HepG2 (cell line): Measurements from ENCODE around the gene CHTF18. TPM values are rescaled to one million over a fixed set of nuclear protein-coding genes. Genes with fewer than 3 reads are reported as not detected.
A peak's percentile ranks its signal among the peaks of the same experiment; 100 is the strongest.

Source experiments
- ATAC-seq: fragments of 200-7000 bp; cut with Tn5 transposase; 3 replicates; pipeline ENCODE4 v1.9.1; 2020; ENCODE audit warnings: mild to moderate bottlenecking, moderate library complexity
- BruUV-seq: library from RNA; stranded (reverse); fragments of 400-500 nt; replicated peaks from 2 replicates; lab custom pipeline; 2021; lab: Mats Ljungman, UMichigan
- CTCF ChIA-PET: fragments of 300-600 bp; formaldehyde crosslinking; extraction: SDS; loops from one replicate; lab custom pipeline; 2021; ENCODE audit warnings: low total read pairs, inconsistent platforms, low intra/inter-chr PET ratio; lab: Yijun Ruan, JAX
- POLR2A ChIA-PET: fragments of 350-600 bp; sonication (Branson Sonifier 250); formaldehyde crosslinking; loops from one replicate; lab custom pipeline; 2020; ENCODE audit warnings: antibody characterized with exemption, inconsistent platforms; lab: Yijun Ruan, JAX
- DNase-seq: peaks from one replicate; pipeline ENCODE4 v3.0.0-alpha.2; 2015; ENCODE audit warnings: low spot score
- FAIRE-seq: peaks from 3 replicates; lab custom pipeline; 2011; peaks lifted over from hg19 to GRCh38; lab: Jason Lieb, UNC
- H2AFZ ChIP-seq: one replicate; pipeline ENCODE4 v1.6.1; 2011; ENCODE audit warnings: low read length, inconsistent platforms
- H3K27ac ChIP-seq: fragments of 300-600 bp; 3 replicates; pipeline ENCODE4 v1.8.0; 2011; ENCODE audit warnings: mixed run types, mild to moderate bottlenecking, mixed read lengths, low read length, inconsistent platforms; ENCODE audit not compliant: insufficient read depth; ENCODE audit errors: extremely low read length
- H3K27me3 ChIP-seq, 2 experiments: fragments of 200-600 bp in 1 of 2; 2 replicates in 1 of 2; 3 replicates in 1 of 2; pipeline versions ENCODE4 v1.6.0 to v1.8.0; 2011; ENCODE audit warnings: low read length in 2 of 2, mild to moderate bottlenecking in 2 of 2, moderate library complexity in 2 of 2, inconsistent platforms in 1 of 2; ENCODE audit not compliant: insufficient read depth in 2 of 2, control insufficient read depth in 1 of 2
- H3K36me3 ChIP-seq, 2 experiments: fragments of 200-600 bp in 1 of 2; replicated peaks in 1 of 2; 2 replicates in 1 of 2; 3 replicates in 1 of 2; pipeline versions ENCODE4 v1.5.1 to v1.8.0; 2011; ENCODE audit warnings: low read length in 2 of 2, inconsistent platforms in 1 of 2; ENCODE audit not compliant: insufficient read depth in 2 of 2, control insufficient read depth in 1 of 2
- H3K4me1 ChIP-seq: 2 replicates; pipeline ENCODE4 v1.5.1; 2012; ENCODE audit warnings: low read length, inconsistent platforms; ENCODE audit not compliant: insufficient read depth
- H3K4me2 ChIP-seq: 2 replicates; pipeline ENCODE4 v1.6.0; 2011; ENCODE audit warnings: low read depth, low read length, inconsistent platforms
- H3K4me3 ChIP-seq, 3 experiments: fragments of 200-600 bp in 1 of 3; sonication (generic), shearing (Covaris generic) in 1 of 3; replicated peaks in 1 of 3; 2 replicates each; pipeline ENCODE4 v1.5.1; 2011 to 2016; ENCODE audit warnings: low read length in 3 of 3, inconsistent platforms in 2 of 3, low read depth in 2 of 3, mild to moderate bottlenecking in 2 of 3, control low read depth in 1 of 3, mixed read lengths in 1 of 3; ENCODE audit not compliant: insufficient read depth in 1 of 3
- H3K79me2 ChIP-seq: one replicate; pipeline ENCODE4 v1.6.1; 2011; ENCODE audit warnings: low read length, inconsistent platforms; ENCODE audit not compliant: insufficient read depth
- H3K9ac ChIP-seq: 2 replicates; pipeline ENCODE4 v1.6.0; 2011; ENCODE audit warnings: mild to moderate bottlenecking, low read depth, low read length, inconsistent platforms; ENCODE audit not compliant: insufficient read depth
- H3K9me3 ChIP-seq: 2 replicates; pipeline ENCODE4 v1.5.1; 2012; ENCODE audit warnings: mild to moderate bottlenecking, low read length
- H4K20me1 ChIP-seq: 2 replicates; pipeline ENCODE4 v1.6.0; 2011; ENCODE audit warnings: inconsistent platforms, mild to moderate bottlenecking, low read length, moderate library complexity; ENCODE audit not compliant: insufficient read depth
- AGO1 ChIP-seq: fragments of 200-400 bp; formaldehyde crosslinking; IDR thresholded peaks from 2 replicates; pipeline ENCODE4 v1.6.1; 2017; ENCODE audit warnings: mild to moderate bottlenecking, low read depth, low read length, moderate library complexity; ENCODE audit not compliant: poor library complexity, severe bottlenecking
- IKZF4 ChIP-seq: sonication (generic); formaldehyde crosslinking; IDR thresholded peaks from 2 replicates; pipeline ENCODE4 v1.5.1; 2020; ENCODE audit warnings: borderline replicate concordance, mild to moderate bottlenecking, low read depth, missing genetic modification reagents; ENCODE audit errors: not compliant biosample characterization
- PCBP2 ChIP-seq: fragments of 200-400 bp; formaldehyde crosslinking; optimal IDR thresholded peaks from 2 replicates; pipeline ENCODE3; 2018; ENCODE audit warnings: low read length, low read depth; ENCODE audit not compliant: poor library complexity, severe bottlenecking
- SNRNP70 ChIP-seq: fragments of 200-400 bp; formaldehyde crosslinking; IDR thresholded peaks from 2 replicates; pipeline ENCODE4 v1.6.1; 2017; ENCODE audit warnings: mild to moderate bottlenecking, low read depth, low read length, moderate library complexity
- ZFY ChIP-seq: sonication (generic); formaldehyde crosslinking; IDR thresholded peaks from 2 replicates; pipeline ENCODE4 v1.4.0; 2020; ENCODE audit warnings: missing genetic modification reagents
- WGBS: methylation state at CpG from one replicate; pipeline ENCODE4 v1.1.6; 2017; ENCODE audit warnings: low lambda C conversion rate; 5-methylcytosine and 5-hydroxymethylcytosine counted together
- in situ Hi-C: cut with HindIII; loops from 2 replicates; pipeline ENCODE4 v1.10.0; 2017; ENCODE audit warnings: low pct_unique_long_range_greater_than_20kb; ENCODE audit not compliant: extremely low pct_ligation_motif_present
- intact Hi-C: fragments of 100-400 bp; cut with micrococcal nuclease; formaldehyde crosslinking; loops from one replicate; pipeline ENCODE4 v1.10.0; 2022; ENCODE audit not compliant: unreplicated experiment
- polyA plus RNA-seq, 8 experiments: library from polyadenylated mRNA; depleted of rRNA in 3 of 8; stranded (reverse) in 7 of 8; unstranded in 1 of 8; fragments of >200 nt; fragmentation: Illumina TruSeq in 4 of 8; extraction: Trizol in 4 of 8; gene quantifications; 2 replicates each; pipeline versions ENCODE4 v1.2.1 to v1.2.3, GENCODE V29; 2011 to 2016; ENCODE audit warnings: low read depth in 4 of 8, missing spikeins in 1 of 8, mixed read lengths in 1 of 8; ENCODE audit not compliant: insufficient read depth in 1 of 8
- total RNA-seq, 5 experiments: library from RNA; depleted of rRNA; stranded (reverse); fragments of >200 nt; fragmentation: Illumina TruSeq; extraction: Trizol; gene quantifications; 2 replicates each; pipeline ENCODE4 v1.2.3, GENCODE V29; 2016; ENCODE audit warnings: low read depth in 1 of 5
- TF ChIP-seq, protein P1 (sequence below): sonication (generic); formaldehyde crosslinking; IDR thresholded peaks from 2 replicates; pipeline ENCODE4 v1.4.0; 2020; ENCODE audit warnings: mild to moderate bottlenecking, missing genetic modification reagents
- TF ChIP-seq, protein P2 (sequence below): sonication (generic); formaldehyde crosslinking; conservative IDR thresholded peaks from 2 replicates; pipeline ENCODE4 v1.8.1; 2023; ENCODE audit warnings: missing genetic modification reagents
- TF ChIP-seq, protein P3 (sequence below): sonication (generic); formaldehyde crosslinking; IDR thresholded peaks from 2 replicates; pipeline ENCODE4 v1.8.0; 2022; ENCODE audit warnings: missing genetic modification reagents, low read depth, mild to moderate bottlenecking, borderline replicate concordance
- TF ChIP-seq, protein P4 (sequence below): sonication (generic); formaldehyde crosslinking; IDR thresholded peaks from 2 replicates; pipeline ENCODE4 v1.8.0; 2022; ENCODE audit warnings: mild to moderate bottlenecking, missing genetic modification reagents

Gene CHTF18
- total and polyA plus RNA-seq, 2 of the 13 experiments (the other 11 are each of a cell fraction or from before 2014, with no cell fraction given) = 8.6 to 22.9 TPM

DNA sequence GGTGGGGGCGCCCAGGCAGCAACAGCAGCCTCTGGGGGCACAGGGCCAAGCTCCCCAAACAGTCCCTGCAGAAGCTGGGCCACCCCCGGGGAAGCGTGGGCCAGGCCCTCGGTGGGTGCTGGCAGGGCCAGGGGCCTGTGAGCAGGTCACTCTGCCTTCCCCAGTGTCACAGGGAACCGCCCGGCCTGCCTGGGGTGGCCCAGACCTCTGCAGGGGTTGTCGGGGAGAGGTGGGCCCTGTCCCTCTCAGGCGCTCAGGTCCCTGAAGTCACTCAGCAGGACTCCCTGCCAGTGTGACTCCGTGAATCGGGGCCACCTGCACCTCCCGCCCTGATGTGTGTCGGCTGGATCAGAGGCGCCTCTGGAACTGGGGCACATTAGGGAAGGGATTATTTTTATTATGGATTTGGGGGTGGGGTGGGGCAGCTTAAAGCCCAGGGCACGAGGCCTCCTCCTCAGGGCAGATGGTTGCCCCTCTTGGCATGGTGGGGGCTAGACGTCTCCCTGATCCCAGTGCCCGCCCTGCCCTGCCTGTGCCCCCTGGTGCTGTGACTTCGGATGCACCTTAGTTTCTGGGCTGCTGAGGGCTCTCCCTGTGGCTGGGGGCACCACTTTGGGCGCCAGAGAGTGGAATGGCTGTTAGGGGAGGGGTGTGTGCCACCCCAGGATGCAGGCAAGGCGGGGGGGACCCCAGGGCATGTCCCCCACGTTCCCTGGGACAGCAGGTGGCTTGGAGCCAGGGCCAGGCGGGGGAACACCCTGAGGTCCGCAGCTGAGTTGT is 13.4 kb downstream of the CHTF18 start:
- ATAC-seq = peak; percentile 4
- no peaks in the 10 kb centered on the region for H4K20me1 ChIP-seq
- 0 out of 5 replicates have a peak, but pooled peaks cover 0 to under 1% of the 10 kb centered on the region in 2 experiments for H3K36me3 ChIP-seq
- H3K27me3 ChIP-seq = peaks cover 28 to 54% of the 10 kb centered on the region in 2 experiments
- no peak overlapping the region for H3K9ac ChIP-seq
- TF ChIP-seq IKZF4 (CRISPR knock-in tag) = no peak
- peak; percentile 69 for TF ChIP-seq AGO1
- TF ChIP-seq PCBP2 = no peak
- TF ChIP-seq ZFY (CRISPR knock-in tag) = no peak
- TF ChIP-seq, protein P1, sequence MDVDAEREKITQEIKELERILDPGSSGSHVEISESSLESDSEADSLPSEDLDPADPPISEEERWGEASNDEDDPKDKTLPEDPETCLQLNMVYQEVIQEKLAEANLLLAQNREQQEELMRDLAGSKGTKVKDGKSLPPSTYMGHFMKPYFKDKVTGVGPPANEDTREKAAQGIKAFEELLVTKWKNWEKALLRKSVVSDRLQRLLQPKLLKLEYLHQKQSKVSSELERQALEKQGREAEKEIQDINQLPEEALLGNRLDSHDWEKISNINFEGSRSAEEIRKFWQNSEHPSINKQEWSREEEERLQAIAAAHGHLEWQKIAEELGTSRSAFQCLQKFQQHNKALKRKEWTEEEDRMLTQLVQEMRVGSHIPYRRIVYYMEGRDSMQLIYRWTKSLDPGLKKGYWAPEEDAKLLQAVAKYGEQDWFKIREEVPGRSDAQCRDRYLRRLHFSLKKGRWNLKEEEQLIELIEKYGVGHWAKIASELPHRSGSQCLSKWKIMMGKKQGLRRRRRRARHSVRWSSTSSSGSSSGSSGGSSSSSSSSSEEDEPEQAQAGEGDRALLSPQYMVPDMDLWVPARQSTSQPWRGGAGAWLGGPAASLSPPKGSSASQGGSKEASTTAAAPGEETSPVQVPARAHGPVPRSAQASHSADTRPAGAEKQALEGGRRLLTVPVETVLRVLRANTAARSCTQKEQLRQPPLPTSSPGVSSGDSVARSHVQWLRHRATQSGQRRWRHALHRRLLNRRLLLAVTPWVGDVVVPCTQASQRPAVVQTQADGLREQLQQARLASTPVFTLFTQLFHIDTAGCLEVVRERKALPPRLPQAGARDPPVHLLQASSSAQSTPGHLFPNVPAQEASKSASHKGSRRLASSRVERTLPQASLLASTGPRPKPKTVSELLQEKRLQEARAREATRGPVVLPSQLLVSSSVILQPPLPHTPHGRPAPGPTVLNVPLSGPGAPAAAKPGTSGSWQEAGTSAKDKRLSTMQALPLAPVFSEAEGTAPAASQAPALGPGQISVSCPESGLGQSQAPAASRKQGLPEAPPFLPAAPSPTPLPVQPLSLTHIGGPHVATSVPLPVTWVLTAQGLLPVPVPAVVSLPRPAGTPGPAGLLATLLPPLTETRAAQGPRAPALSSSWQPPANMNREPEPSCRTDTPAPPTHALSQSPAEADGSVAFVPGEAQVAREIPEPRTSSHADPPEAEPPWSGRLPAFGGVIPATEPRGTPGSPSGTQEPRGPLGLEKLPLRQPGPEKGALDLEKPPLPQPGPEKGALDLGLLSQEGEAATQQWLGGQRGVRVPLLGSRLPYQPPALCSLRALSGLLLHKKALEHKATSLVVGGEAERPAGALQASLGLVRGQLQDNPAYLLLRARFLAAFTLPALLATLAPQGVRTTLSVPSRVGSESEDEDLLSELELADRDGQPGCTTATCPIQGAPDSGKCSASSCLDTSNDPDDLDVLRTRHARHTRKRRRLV (CRISPR knock-in tag) = no peak
- TF ChIP-seq, protein P2, sequence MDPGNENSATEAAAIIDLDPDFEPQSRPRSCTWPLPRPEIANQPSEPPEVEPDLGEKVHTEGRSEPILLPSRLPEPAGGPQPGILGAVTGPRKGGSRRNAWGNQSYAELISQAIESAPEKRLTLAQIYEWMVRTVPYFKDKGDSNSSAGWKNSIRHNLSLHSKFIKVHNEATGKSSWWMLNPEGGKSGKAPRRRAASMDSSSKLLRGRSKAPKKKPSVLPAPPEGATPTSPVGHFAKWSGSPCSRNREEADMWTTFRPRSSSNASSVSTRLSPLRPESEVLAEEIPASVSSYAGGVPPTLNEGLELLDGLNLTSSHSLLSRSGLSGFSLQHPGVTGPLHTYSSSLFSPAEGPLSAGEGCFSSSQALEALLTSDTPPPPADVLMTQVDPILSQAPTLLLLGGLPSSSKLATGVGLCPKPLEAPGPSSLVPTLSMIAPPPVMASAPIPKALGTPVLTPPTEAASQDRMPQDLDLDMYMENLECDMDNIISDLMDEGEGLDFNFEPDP (CRISPR knock-in tag) = 0 out of 2 replicates have a peak, but pooled peaks have one; percentile 26
- TF ChIP-seq SNRNP70 = no peak
- TF ChIP-seq, protein P3, sequence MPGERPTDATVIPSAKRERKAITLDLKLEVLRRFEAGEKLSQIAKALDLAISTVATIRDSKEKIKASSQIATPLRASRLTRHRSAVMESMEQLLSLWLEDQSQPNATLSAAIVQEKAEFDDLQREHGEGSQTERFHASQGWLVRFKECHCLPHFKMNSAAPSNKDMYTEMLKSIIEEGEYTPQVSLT (CRISPR knock-in tag) = no peak
- TF ChIP-seq, protein P4, sequence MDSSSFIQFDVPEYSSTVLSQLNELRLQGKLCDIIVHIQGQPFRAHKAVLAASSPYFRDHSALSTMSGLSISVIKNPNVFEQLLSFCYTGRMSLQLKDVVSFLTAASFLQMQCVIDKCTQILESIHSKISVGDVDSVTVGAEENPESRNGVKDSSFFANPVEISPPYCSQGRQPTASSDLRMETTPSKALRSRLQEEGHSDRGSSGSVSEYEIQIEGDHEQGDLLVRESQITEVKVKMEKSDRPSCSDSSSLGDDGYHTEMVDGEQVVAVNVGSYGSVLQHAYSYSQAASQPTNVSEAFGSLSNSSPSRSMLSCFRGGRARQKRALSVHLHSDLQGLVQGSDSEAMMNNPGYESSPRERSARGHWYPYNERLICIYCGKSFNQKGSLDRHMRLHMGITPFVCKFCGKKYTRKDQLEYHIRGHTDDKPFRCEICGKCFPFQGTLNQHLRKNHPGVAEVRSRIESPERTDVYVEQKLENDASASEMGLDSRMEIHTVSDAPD (CRISPR knock-in tag) = no peak
- H3K4me3 ChIP-seq = no peak overlapping the region
- 43% methylated on average over 4 of the region's 22 CpGs for WGBS
- in situ Hi-C loops = loop anchor here (25.0 kb wide), 1 partner anchor 411 kb away; no protein-coding TSS in a partner anchor
- CTCF ChIA-PET = no interaction called here
- intact Hi-C loops = no loop called here
- H3K4me1 ChIP-seq = no peaks in the 10 kb centered on the region
- H3K79me2 ChIP-seq = no peaks in the 10 kb centered on the region
- no peak overlapping the region for H2AFZ ChIP-seq
- FAIRE-seq = no peak
- POLR2A ChIA-PET = no interaction called here
- DNase-seq = no peak
- H3K4me2 ChIP-seq = no peak overlapping the region
- no peak overlapping the region for H3K27ac ChIP-seq
- no TSS peak for BruUV-seq
- H3K9me3 ChIP-seq = no peaks in the 10 kb centered on the region
